ENCODE results near the gene PPP1CA. TPM values are rescaled to one million over a fixed set of nuclear protein-coding genes. Genes with fewer than 3 reads are reported as not detected.

Gene PPP1CA
- total and polyA plus RNA-seq, 3 experiments from 2014 or later = 338 to 564 (median 357) TPM

- Mint-ChIP-seq H3K4me1 (peaks cover 55 to 80% (median 60%) of the 10 kb centered on the region in 3 donors), H3K9me3 (peaks cover 0 to 2% (median 0%) of the 10 kb centered on the region in 5 donors), H3K27ac (peak overlapping the region; percentile 74 to 97 (median 89)), H3K27me3 (peaks cover 0 to 1% of the 10 kb centered on the region in 2 donors), H3K4me3 (peak overlapping the region; percentile 33 to 79 (median 65)), H3K36me3 (peaks cover 0 to 10% (median 0%) of the 10 kb centered on the region in 3 donors)
- Histone ChIP-seq H3K9me3 (ENCODE audit: low read length) (no peaks in the 10 kb centered on the region), H3K4me3 (ENCODE audit: low read length) (no peak overlapping the region), H3K27me3 (ENCODE audit: insufficient read depth, low read length, poor library complexity, severe bottlenecking) (no peaks in the 10 kb centered on the region), H3K4me1 (ENCODE audit: insufficient read depth, low read length) (peaks cover 57% of the 10 kb centered on the region), H3K36me3 (ENCODE audit: insufficient read depth, low read length) (no peaks in the 10 kb centered on the region), H3K27ac (ENCODE audit: low read depth, low read length) (no peak overlapping the region)
- ChIA-PET CTCF (interaction anchor here (0.8 to 0.9 kb wide), 3 partner anchors 26 to 51 kb away, joined by 3 to 5 read pairs (median 3); partner anchors contain the start of gene PPP1CA), POLR2A (interaction anchor here (1.0 kb wide), 1 partner anchor 23 kb away, joined by 3 read pairs; no protein-coding TSS in a partner anchor)
- DNase-seq = peak in 2 of 5 donors; percentile 47 to 62
These were observed 40.2 kb upstream of the PPP1CA start for GRCh38 chr11:67441731-67442351.

GRCh38 chr11:67441098-67441563 lies 39.5 kb upstream of the PPP1CA start:
- H3K9me3 Mint-ChIP-seq = peaks cover 0 to 2% (median 0%) of the 10 kb centered on the region in 5 donors
- POLR2A ChIA-PET = interaction anchor here (0.6 to 1.0 kb wide), 2 partner anchors 24 to 48 kb away, joined by 3 to 4 read pairs; no protein-coding TSS in a partner anchor
- H3K36me3 Mint-ChIP-seq = peaks cover 0 to 15% (median 0%) of the 10 kb centered on the region in 3 donors
- peak overlapping the region; percentile 77 to 97 (median 87) for H3K27ac Mint-ChIP-seq
- DNase-seq = peak in 2 of 5 donors; percentile 25 to 43
- Histone ChIP-seq H3K36me3 (ENCODE audit: insufficient read depth, low read length) (no peaks in the 10 kb centered on the region), H3K4me1 (ENCODE audit: insufficient read depth, low read length) (peaks cover 54% of the 10 kb centered on the region), H3K27ac (ENCODE audit: low read depth, low read length) (no peak overlapping the region), H3K27me3 (ENCODE audit: insufficient read depth, low read length, poor library complexity, severe bottlenecking) (no peaks in the 10 kb centered on the region), H3K9me3 (ENCODE audit: low read length) (no peaks in the 10 kb centered on the region), H3K4me3 (ENCODE audit: low read length) (no peak overlapping the region)
- H3K4me3 Mint-ChIP-seq = peak overlapping the region in 5 of 7 donors; percentile 30 to 99 (median 73)
- peaks cover 0 to 1% of the 10 kb centered on the region in 2 donors for H3K27me3 Mint-ChIP-seq
- CTCF ChIA-PET = interaction anchor here (0.8 to 5.5 kb wide), 5 partner anchors 27 to 65 kb away, joined by 3 to 59 read pairs (median 3); partner anchors contain the start of genes PPP1CA and TBC1D10C
- peaks cover 52 to 79% (median 56%) of the 10 kb centered on the region in 3 donors for H3K4me1 Mint-ChIP-seq

- H3K27me3 Mint-ChIP-seq = peaks cover 0 to 1% of the 10 kb centered on the region in 2 donors
These were observed 38.8 kb upstream of the PPP1CA start for GRCh38 chr11:67440229-67441097.

GRCh38 chr11:67439321-67440228 lies 37.9 kb upstream of the PPP1CA start:
- peak overlapping the region; percentile 96 to 99 (median 98) for H3K4me3 Mint-ChIP-seq
- H3K4me1 ChIP-seq (ENCODE audit: insufficient read depth, low read length) = peaks cover 53% of the 10 kb centered on the region
- H3K4me3 ChIP-seq (ENCODE audit: low read length) = peak overlapping the region; percentile 95
- no peaks in the 10 kb centered on the region for H3K9me3 ChIP-seq (ENCODE audit: low read length)
- peaks cover 11% of the 10 kb centered on the region for H3K36me3 ChIP-seq (ENCODE audit: insufficient read depth, low read length)
- H3K27ac Mint-ChIP-seq = peak overlapping the region; percentile 89 to 99 (median 94)
- peaks cover 0 to 26% (median 4%) of the 10 kb centered on the region in 3 donors for H3K36me3 Mint-ChIP-seq
- peak in 2 of 5 donors; percentile 32 to 44 for DNase-seq
- peaks cover 0 to 1% of the 10 kb centered on the region in 2 donors for H3K27me3 Mint-ChIP-seq
- peaks cover 0 to 2% (median 0%) of the 10 kb centered on the region in 5 donors for H3K9me3 Mint-ChIP-seq
- peaks cover 46 to 77% (median 46%) of the 10 kb centered on the region in 3 donors for H3K4me1 Mint-ChIP-seq
- H3K27ac ChIP-seq (ENCODE audit: low read depth, low read length) = peak overlapping the region; percentile 24
- H3K27me3 ChIP-seq (ENCODE audit: insufficient read depth, low read length, poor library complexity, severe bottlenecking) = no peaks in the 10 kb centered on the region
- POLR2A ChIA-PET = interaction anchor here (0.7 to 10.1 kb wide), 6 partner anchors 12 to 48 kb away, joined by 3 to 203 read pairs (median 15); partner anchors contain the start of genes PPP1CA, RAD9A, RPS6KB2 and TBC1D10C
- CTCF ChIA-PET = interaction anchor here (0.7 to 5.5 kb wide), 8 partner anchors 8 to 83 kb away, joined by 3 to 59 read pairs (median 8); partner anchors contain the start of genes PITPNM1, PPP1CA, TBC1D10C and TMEM134

More at GRCh38 chr11:67440229-67441097, 38.8 kb upstream of the PPP1CA start:
- H3K9me3 ChIP-seq (ENCODE audit: low read length) = no peaks in the 10 kb centered on the region
- no peak overlapping the region for H3K27ac ChIP-seq (ENCODE audit: low read depth, low read length)
- peak overlapping the region; percentile 79 to 99 (median 98) for H3K4me3 Mint-ChIP-seq
- H3K36me3 ChIP-seq (ENCODE audit: insufficient read depth, low read length) = peaks cover 5% of the 10 kb centered on the region
- DNase-seq = peak in 1 of 5 donors; percentile 39
- peaks cover 53% of the 10 kb centered on the region for H3K4me1 ChIP-seq (ENCODE audit: insufficient read depth, low read length)
- H3K4me1 Mint-ChIP-seq = peaks cover 50 to 77% (median 50%) of the 10 kb centered on the region in 3 donors
- POLR2A ChIA-PET = interaction anchor here (0.7 to 1.0 kb wide), 2 partner anchors 25 to 44 kb away, joined by 3 read pairs; no protein-coding TSS in a partner anchor
- peak overlapping the region; percentile 89 to 99 (median 94) for H3K27ac Mint-ChIP-seq
- H3K27me3 ChIP-seq (ENCODE audit: insufficient read depth, low read length, poor library complexity, severe bottlenecking) = no peaks in the 10 kb centered on the region
- CTCF ChIA-PET = interaction anchor here (0.9 to 5.5 kb wide), 4 partner anchors 28 to 66 kb away, joined by 3 to 59 read pairs (median 3); partner anchors contain the start of genes PPP1CA and TBC1D10C
- peaks cover 0 to 20% (median under 1%) of the 10 kb centered on the region in 3 donors for H3K36me3 Mint-ChIP-seq
- H3K9me3 Mint-ChIP-seq = peaks cover 0 to 2% (median 0%) of the 10 kb centered on the region in 5 donors
- H3K4me3 ChIP-seq (ENCODE audit: low read length) = no peak overlapping the region

- peaks cover 56% of the 10 kb centered on the region for H3K4me1 ChIP-seq (ENCODE audit: insufficient read depth, low read length)
- Mint-ChIP-seq H3K4me3 (peak overlapping the region; percentile 96 to 99 (median 98)), H3K4me1 (peaks cover 46 to 78% (median 53%) of the 10 kb centered on the region in 3 donors), H3K27me3 (peaks cover 0 to 1% of the 10 kb centered on the region in 2 donors), H3K9me3 (peaks cover 0 to 2% (median 0%) of the 10 kb centered on the region in 5 donors), H3K27ac (peak overlapping the region; percentile 93 to 99 (median 94)), H3K36me3 (peaks cover 0 to 35% (median 4%) of the 10 kb centered on the region in 3 donors)
- H3K27me3 ChIP-seq (ENCODE audit: insufficient read depth, low read length, poor library complexity, severe bottlenecking) = no peaks in the 10 kb centered on the region
- ChIA-PET POLR2A (interaction anchor here (0.5 to 10.1 kb wide), 21 partner anchors 10 to 199 kb away, joined by 3 to 203 read pairs (median 17); partner anchors contain the start of genes AIP, CARNS1, GPR152 and POLD4), CTCF (interaction anchor here (0.6 to 5.5 kb wide), 21 partner anchors 10 to 150 kb away, joined by 3 to 59 read pairs (median 5); partner anchors contain the start of genes AIP, CLCF1, PITPNM1 and POLD4)
- peak; percentile 70 to 87 (median 76) for DNase-seq
- H3K27ac ChIP-seq (ENCODE audit: low read depth, low read length) = peak overlapping the region; percentile 79
- peaks cover 11% of the 10 kb centered on the region for H3K36me3 ChIP-seq (ENCODE audit: insufficient read depth, low read length)
- peak overlapping the region; percentile 95 for H3K4me3 ChIP-seq (ENCODE audit: low read length)
- H3K9me3 ChIP-seq (ENCODE audit: low read length) = no peaks in the 10 kb centered on the region
These were observed 36.7 kb upstream of the PPP1CA start for GRCh38 chr11:67438158-67438902.

- Histone ChIP-seq H3K27me3 (ENCODE audit: insufficient read depth, low read length, poor library complexity, severe bottlenecking) (no peaks in the 10 kb centered on the region), H3K4me1 (ENCODE audit: insufficient read depth, low read length) (peaks cover 61% of the 10 kb centered on the region), H3K36me3 (ENCODE audit: insufficient read depth, low read length) (peaks cover 16% of the 10 kb centered on the region), H3K27ac (ENCODE audit: low read depth, low read length) (peak overlapping the region; percentile 79), H3K9me3 (ENCODE audit: low read length) (no peaks in the 10 kb centered on the region), H3K4me3 (ENCODE audit: low read length) (peak overlapping the region; percentile 95)
- peaks cover 0 to 41% (median 4%) of the 10 kb centered on the region in 3 donors for H3K36me3 Mint-ChIP-seq
- peak overlapping the region; percentile 69 to 97 (median 93) for H3K27ac Mint-ChIP-seq
- peaks cover 48 to 82% (median 56%) of the 10 kb centered on the region in 3 donors for H3K4me1 Mint-ChIP-seq
- peaks cover 0 to 1% of the 10 kb centered on the region in 2 donors for H3K27me3 Mint-ChIP-seq
- H3K9me3 Mint-ChIP-seq = peaks cover 0 to 2% (median 0%) of the 10 kb centered on the region in 5 donors
- no peak for DNase-seq
- H3K4me3 Mint-ChIP-seq = peak overlapping the region; percentile 96 to 99 (median 98)
- POLR2A ChIA-PET = interaction anchor here (1.2 to 10.1 kb wide), 21 partner anchors 10 to 198 kb away, joined by 3 to 203 read pairs (median 17); partner anchors contain the start of genes AIP, CARNS1, GPR152 and PITPNM1
- CTCF ChIA-PET = interaction anchor here (0.6 to 5.5 kb wide), 24 partner anchors 8 to 149 kb away, joined by 3 to 59 read pairs (median 5); partner anchors contain the start of genes AIP, CLCF1, PITPNM1 and POLD4
These were observed 36.1 kb upstream of the PPP1CA start for GRCh38 chr11:67437809-67438157.

Measured in CD8-positive, alpha-beta memory T cell (primary cell).